HG03442 (cell line): ENCODE results near the gene IGFBP2.

Experiments used
- ATAC-seq: cut with Tn5 transposase; IDR thresholded peaks from one replicate; pipeline ENCODE4 v1.9.1; 2021; ENCODE audit warnings: mild to moderate bottlenecking, moderate library complexity; ENCODE audit not compliant: unreplicated experiment

The IGFBP2 gene

GRCh38 chr2:216680951-216681629 is 47.9 kb downstream of the IGFBP2 start:
- ATAC-seq, result no peak

GRCh38 chr2:216681683-216682082 is 48.5 kb downstream of the IGFBP2 start:
- ATAC-seq, result no peak

- no peak for ATAC-seq
Measured at GRCh38 chr2:216683846-216684245, 50.6 kb downstream of the IGFBP2 start.

- no peak for ATAC-seq
Measured at GRCh38 chr2:216685327-216685875, 52.2 kb downstream of the IGFBP2 start.

- ATAC-seq, result no peak
Measured at GRCh38 chr2:216687111-216687510, 53.9 kb downstream of the IGFBP2 start.

GRCh38 chr2:216687646-216688045 is 54.4 kb downstream of the IGFBP2 start:
- ATAC-seq, result no peak

- no peak for ATAC-seq
Measured at GRCh38 chr2:216688731-216689340, 55.6 kb downstream of the IGFBP2 start.

- ATAC-seq, result no peak
Measured at GRCh38 chr2:216689397-216689796, 56.2 kb downstream of the IGFBP2 start.

GRCh38 chr2:216690456-216690852 is 57.2 kb downstream of the IGFBP2 start:
- ATAC-seq, result no peak

- no peak for ATAC-seq
Measured at GRCh38 chr2:216690853-216691741, 57.9 kb downstream of the IGFBP2 start.

GRCh38 chr2:216692636-216693413 is 59.6 kb downstream of the IGFBP2 start:
- no peak for ATAC-seq

GRCh38 chr2:216693414-216694080 is 60.3 kb downstream of the IGFBP2 start:
- ATAC-seq, result no peak

GRCh38 chr2:216694082-216694825 is 61.0 kb downstream of the IGFBP2 start:
- ATAC-seq, result no peak

- ATAC-seq, result no peak
Measured at GRCh38 chr2:216694826-216695217, 61.6 kb downstream of the IGFBP2 start.

GRCh38 chr2:216695401-216695821 is 62.2 kb downstream of the IGFBP2 start, which contains the start of gene IGFBP5:
Gene IGFBP5 (minus strand): TSS chr2:216695549. CDS start chr2:216694775, 774 bp downstream.
- ATAC-seq, result no peak

- no peak for ATAC-seq
Measured at GRCh38 chr2:216696321-216696720, 63.1 kb downstream of the IGFBP2 start.

- no peak for ATAC-seq
Measured at GRCh38 chr2:216696751-216697560, 63.7 kb downstream of the IGFBP2 start.

GRCh38 chr2:216698293-216698692 is 65.1 kb downstream of the IGFBP2 start:
- no peak for ATAC-seq
